ENCODE measurements around the gene NID1. TPM values are rescaled to one million over a fixed set of nuclear protein-coding genes. Genes with fewer than 3 reads are reported as not detected.

Gene NID1
- total RNA-seq, 4 donors from 2014 or later: 27.9 to 48.4 (median 32.3) TPM

- no peak for DNase-seq (ENCODE audit: low spot score in 2 of 2)
- Histone ChIP-seq H3K4me3 (no peak overlapping the region), H3K27ac (no peak overlapping the region), H3K36me3 (no peaks in the 10 kb centered on the region), H3K4me1 (no peaks in the 10 kb centered on the region), H3K27me3 (no peaks in the 10 kb centered on the region), H3K9me3 (no peaks in the 10 kb centered on the region)
- 92% methylated on average over 5 of the region's 17 CpGs for WGBS
- TF ChIP-seq CTCF (IDR thresholded peaks at IDR 0.05) (no peak), EP300 (IDR thresholded peaks at IDR 0.05) (no peak), POLR2A (IDR thresholded peaks at IDR 0.05) (no peak), POLR2AphosphoS5 (IDR thresholded peaks at IDR 0.05) (no peak)
Measured at GRCh38 chr1:236111527-236112331, 46.8 kb upstream of the NID1 start.

GRCh38 chr1:236110137-236110536, 45.2 kb upstream of the NID1 start:
- H3K9me3 ChIP-seq: no peaks in the 10 kb centered on the region
- no peak for DNase-seq (ENCODE audit: low spot score in 2 of 2)
- 80% methylated on average over 13 of the region's 13 CpGs for WGBS
- no peaks in the 10 kb centered on the region for H3K4me1 ChIP-seq
- no peaks in the 10 kb centered on the region for H3K27me3 ChIP-seq
- no peak overlapping the region for H3K4me3 ChIP-seq
- H3K27ac ChIP-seq: no peak overlapping the region
- no peak for TF ChIP-seq POLR2AphosphoS5 (IDR thresholded peaks at IDR 0.05)
- no peak for TF ChIP-seq POLR2A (IDR thresholded peaks at IDR 0.05)
- TF ChIP-seq EP300 (IDR thresholded peaks at IDR 0.05): no peak
- TF ChIP-seq CTCF (IDR thresholded peaks at IDR 0.05): no peak
- no peaks in the 10 kb centered on the region for H3K36me3 ChIP-seq

GRCh38 chr1:236108027-236108648, 43.2 kb upstream of the NID1 start:
- Histone ChIP-seq H3K27me3 (no peaks in the 10 kb centered on the region), H3K4me1 (peaks cover 3% of the 10 kb centered on the region), H3K9me3 (no peaks in the 10 kb centered on the region), H3K4me3 (no peak overlapping the region), H3K36me3 (no peaks in the 10 kb centered on the region), H3K27ac (no peak overlapping the region)
- 78% methylated on average over 7 of the region's 7 CpGs for WGBS
- no peak for DNase-seq (ENCODE audit: low spot score in 2 of 2)
- TF ChIP-seq CTCF (IDR thresholded peaks at IDR 0.05): no peak
- TF ChIP-seq POLR2A (IDR thresholded peaks at IDR 0.05): no peak
- no peak for TF ChIP-seq POLR2AphosphoS5 (IDR thresholded peaks at IDR 0.05)
- no peak for TF ChIP-seq EP300 (IDR thresholded peaks at IDR 0.05)

GRCh38 chr1:236107121-236107907, 42.4 kb upstream of the NID1 start:
- H3K36me3 ChIP-seq: no peaks in the 10 kb centered on the region
- no peak overlapping the region for H3K4me3 ChIP-seq
- no peaks in the 10 kb centered on the region for H3K9me3 ChIP-seq
- WGBS: 52% methylated on average over 9 of the region's 9 CpGs
- peaks cover 3% of the 10 kb centered on the region for H3K4me1 ChIP-seq
- TF ChIP-seq EP300 (IDR thresholded peaks at IDR 0.05) (no peak), POLR2A (IDR thresholded peaks at IDR 0.05) (no peak), CTCF (IDR thresholded peaks at IDR 0.05) (no peak), POLR2AphosphoS5 (IDR thresholded peaks at IDR 0.05) (no peak)
- no peak for DNase-seq (ENCODE audit: low spot score in 2 of 2)
- peaks cover 5% of the 10 kb centered on the region for H3K27me3 ChIP-seq
- H3K27ac ChIP-seq: no peak overlapping the region

All from suprapubic skin (tissue), 4 donors.